ENCODE measurements around the gene GFAP. TPM values are rescaled to one million over a fixed set of nuclear protein-coding genes. Genes with fewer than 3 reads are reported as not detected.
A peak's percentile ranks its signal among the peaks of the same experiment; 100 is the strongest.

GFAP gene
- total RNA-seq, 1 donor from 2014 or later = 7.0 TPM

DNA sequence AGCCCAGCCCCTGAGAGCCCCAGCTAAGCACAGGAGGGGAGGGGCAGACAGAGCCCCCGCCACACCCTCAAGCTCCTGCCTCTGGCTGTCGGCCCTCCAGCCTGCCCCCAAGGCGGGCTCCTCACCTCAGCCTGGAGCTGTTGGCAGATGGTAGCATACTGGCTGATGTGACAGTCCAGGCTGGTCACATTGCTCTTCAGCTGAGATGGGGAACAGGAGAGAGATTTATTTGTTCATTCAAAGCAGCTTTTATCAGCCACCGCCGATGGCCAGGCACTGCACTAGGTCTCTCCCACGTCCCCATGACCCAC, 17.4 kb upstream of the GFAP start:
- intact Hi-C loops (cut with DNase I) = no loop called here
- no peak for DNase-seq (ENCODE audit: low spot score)

GRCh38 chr17:44932096-44932786, 16.9 kb upstream of the GFAP start:
- intact Hi-C loops (cut with DNase I) = no loop called here

DNA sequence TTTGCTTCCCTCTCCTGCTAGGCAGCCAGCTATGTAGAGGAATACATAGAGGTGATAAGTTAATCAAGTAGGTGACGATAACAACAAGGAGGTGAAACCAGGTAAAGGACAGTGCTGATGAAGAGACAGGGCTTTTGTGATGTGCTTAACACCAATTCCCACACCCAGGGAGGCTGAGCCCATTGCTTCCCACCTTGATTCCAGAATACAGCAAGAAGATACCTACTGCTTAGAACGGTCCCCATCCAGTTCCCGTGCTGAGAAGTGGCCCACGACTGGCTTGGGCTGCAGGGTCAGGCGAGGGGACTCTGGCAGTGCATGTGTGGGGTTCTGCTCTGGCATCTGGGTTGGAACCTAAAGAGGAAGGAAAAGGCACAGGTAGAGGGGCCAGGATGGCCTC, 16.1 kb upstream of the GFAP start:
- no peak for DNase-seq (ENCODE audit: low spot score)
- intact Hi-C loops (cut with DNase I) = no loop called here

More at GRCh38 chr17:44932096-44932786, 16.9 kb upstream of the GFAP start:
- no peak for DNase-seq (ENCODE audit: low spot score)

GRCh38 chr17:44930667-44931066, 15.4 kb upstream of the GFAP start:
- no peak for DNase-seq (ENCODE audit: low spot score)
- intact Hi-C loops (cut with DNase I) = no loop called here

DNA sequence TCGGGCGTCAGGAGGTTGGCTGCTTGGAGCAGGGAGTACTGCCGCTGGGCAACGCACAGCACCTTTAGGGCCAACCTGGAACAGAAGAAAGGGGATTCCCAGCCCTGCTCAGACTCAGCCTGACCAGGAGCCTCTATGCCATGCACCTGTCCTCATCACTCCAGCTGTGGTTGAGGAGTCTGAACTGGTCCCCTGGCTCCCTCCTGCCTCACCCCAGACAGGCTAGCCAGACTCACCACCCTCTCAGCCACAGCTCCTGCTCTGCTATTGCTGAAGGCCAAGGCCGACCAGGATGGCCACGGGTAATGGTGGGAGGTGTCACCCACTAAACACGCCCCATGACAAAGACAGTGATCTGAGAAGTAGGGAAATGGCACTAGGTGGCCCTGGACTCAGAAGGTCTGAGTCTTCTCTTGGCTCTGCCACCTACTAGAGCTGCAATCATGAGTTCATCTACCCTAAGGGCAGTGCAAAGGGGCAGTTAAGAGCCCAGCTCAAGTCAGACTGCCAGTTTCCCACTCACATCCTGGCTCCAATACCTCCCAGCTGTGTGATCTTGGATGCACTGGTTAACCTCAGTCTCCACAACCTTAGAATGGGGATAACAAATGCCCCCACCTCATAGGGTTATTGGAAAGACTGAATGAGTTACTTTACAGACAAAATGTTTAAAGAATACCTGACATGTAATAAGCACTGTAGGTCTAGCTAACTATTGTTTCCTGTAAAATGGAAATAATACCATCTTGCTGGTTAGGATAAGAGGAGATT, 13.8 kb upstream of the GFAP start:
- intact Hi-C loops (cut with DNase I) = loop anchor here (10.0 kb wide), 1 partner anchor 266 kb away; no protein-coding TSS in a partner anchor

GRCh38 chr17:44928136-44928535, 12.8 kb upstream of the GFAP start:
- intact Hi-C loops (cut with DNase I) = loop anchor here (10.0 kb wide), 1 partner anchor 267 kb away; no protein-coding TSS in a partner anchor

More for the DNA sequence above, 13.8 kb upstream of the GFAP start:
- peak; percentile 73 for DNase-seq (ENCODE audit: low spot score)

DNA sequence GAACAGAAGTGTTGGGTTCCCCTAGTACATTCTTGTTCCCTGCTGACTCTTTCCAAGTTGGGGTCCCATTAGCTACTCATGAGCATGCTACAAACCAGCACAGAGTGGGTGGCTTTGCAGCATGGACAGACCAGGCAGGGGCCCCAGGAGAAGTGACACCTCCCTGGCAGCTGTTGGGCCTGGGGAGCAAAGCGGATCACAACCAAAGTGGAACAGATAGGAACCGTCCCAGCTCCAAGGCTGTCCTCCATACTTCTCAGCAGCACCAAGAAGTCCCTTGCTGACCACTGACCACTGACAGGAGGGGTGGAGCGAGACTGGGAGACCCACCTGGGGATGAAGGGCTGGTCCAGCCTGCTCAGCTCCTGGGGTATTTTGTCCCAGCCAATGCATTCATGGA, 12.4 kb upstream of the GFAP start:
- intact Hi-C loops (cut with DNase I) = loop anchor here (10.0 kb wide), 1 partner anchor 267 kb away; no protein-coding TSS in a partner anchor
- peak; percentile 36 for DNase-seq (ENCODE audit: low spot score)

More at GRCh38 chr17:44928136-44928535, 12.8 kb upstream of the GFAP start:
- DNase-seq (ENCODE audit: low spot score) = peak; percentile 56

DNA sequence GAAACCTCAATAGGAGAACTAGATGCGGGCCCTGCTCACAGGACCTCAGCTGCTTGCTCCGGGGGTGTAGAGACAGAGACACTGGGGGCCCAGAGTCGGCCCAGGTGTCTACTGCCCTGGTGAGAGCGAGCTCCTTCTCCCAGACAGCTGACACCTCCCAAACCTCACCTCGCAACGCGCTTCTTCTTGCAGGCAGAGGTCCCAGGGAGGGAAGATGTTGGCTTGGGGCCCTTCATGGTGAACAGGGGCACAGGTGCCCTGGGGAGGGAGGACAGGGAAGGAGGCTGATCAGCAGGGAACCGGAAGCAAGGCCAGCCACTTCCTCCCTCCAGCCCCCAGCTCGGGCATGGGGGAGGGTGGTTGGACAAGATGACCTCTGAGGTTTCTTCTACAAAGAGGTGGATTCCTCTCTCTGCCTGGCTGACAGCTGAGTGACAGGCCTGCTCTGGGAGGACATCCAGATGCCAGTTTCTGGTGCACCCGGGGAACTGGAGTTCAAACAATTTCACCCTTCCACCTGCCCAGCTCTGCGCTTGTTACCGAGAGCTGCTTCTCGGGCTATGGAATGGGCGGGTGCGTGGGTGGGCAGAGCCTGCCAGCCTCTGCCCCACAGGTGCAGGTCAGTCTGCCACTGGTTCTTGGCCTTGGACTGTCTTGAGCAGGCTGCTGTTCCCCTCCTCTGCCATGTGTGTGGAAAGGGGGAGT, 11.7 kb upstream of the GFAP start:
- DNase-seq (ENCODE audit: low spot score) = peak; percentile 70
- intact Hi-C loops (cut with DNase I) = loop anchor here (10.0 kb wide), 1 partner anchor 268 kb away; no protein-coding TSS in a partner anchor

GRCh38 chr17:44925731-44926697, 10.7 kb upstream of the GFAP start:
- DNase-seq (ENCODE audit: low spot score) = peak; percentile 57

GRCh38 chr17:44924107-44924544, 8.8 kb upstream of the GFAP start:
- DNase-seq (ENCODE audit: low spot score) = peak; percentile 26
- intact Hi-C loops (cut with DNase I) = loop anchor here (5.0 to 10.0 kb wide), 2 partner anchors 173 to 271 kb away; no protein-coding TSS in a partner anchor

More at GRCh38 chr17:44925731-44926697, 10.7 kb upstream of the GFAP start:
- intact Hi-C loops (cut with DNase I) = loop anchor here (10.0 kb wide), 1 partner anchor 269 kb away; no protein-coding TSS in a partner anchor

DNA sequence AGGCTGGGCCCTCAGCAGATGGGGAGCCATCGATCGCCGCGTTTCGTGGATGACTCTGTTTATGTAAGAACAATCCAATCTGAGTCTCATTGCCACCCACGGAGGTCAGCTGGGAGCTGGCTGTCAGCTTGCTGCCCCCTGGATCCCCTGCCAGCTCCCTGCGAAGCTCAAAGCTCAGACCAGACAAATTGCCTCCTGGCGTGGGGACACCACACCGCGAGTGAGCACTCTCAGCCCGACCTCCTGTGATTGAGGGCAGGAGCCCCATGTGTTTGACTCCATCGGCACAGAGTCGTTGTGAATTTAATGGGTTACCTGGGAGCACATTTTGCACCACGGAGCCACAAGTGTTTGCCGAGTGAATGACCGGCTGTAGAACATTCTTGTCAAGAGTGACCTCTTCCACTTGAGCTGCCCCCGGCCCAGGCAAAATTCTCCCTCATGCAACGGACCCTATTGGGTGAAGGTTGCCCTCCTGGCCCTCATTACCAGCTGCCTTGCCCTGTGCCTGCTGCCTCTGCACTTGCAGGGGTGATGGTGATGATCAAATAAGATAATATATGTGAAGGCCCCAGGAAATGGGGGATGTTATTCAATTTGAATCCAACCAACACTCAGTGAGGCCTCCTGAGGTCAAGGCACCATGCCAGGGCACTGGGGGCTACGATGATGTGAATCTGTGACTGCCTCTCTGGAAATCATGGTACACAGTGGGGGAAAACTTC, 7.6 kb upstream of the GFAP start:
- intact Hi-C loops (cut with DNase I) = loop anchor here (5.0 to 10.0 kb wide), 2 partner anchors 174 to 272 kb away; no protein-coding TSS in a partner anchor
- DNase-seq (ENCODE audit: low spot score) = peak; percentile 35

DNA sequence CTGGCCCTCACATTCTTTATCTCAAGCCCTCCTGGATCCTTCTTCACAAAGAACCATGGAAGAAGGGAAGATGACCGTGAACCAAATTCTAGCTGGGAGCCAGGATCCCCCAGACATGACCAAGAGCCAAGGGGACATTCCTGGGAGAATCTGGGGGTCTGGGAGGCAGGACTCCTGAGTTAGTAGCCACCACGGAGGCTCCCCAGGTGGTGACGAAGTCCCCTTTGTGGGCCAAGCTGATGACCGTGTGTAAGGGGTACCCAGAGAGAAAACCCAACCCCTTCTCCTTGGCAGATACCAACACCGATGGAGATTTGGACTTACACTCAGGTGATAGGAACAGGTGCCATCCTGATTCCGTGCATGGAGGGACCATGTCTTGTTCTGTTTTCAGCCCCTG, 6.8 kb upstream of the GFAP start:
- DNase-seq (ENCODE audit: low spot score) = peak; percentile 61
- intact Hi-C loops (cut with DNase I) = loop anchor here (5.0 to 10.0 kb wide), 2 partner anchors 175 to 273 kb away; no protein-coding TSS in a partner anchor

GRCh38 chr17:44921122-44921882, 6.0 kb upstream of the GFAP start:
- peak; percentile 74 for DNase-seq (ENCODE audit: low spot score)
- intact Hi-C loops (cut with DNase I) = loop anchor here (5.0 to 10.0 kb wide), 2 partner anchors 176 to 273 kb away; no protein-coding TSS in a partner anchor

- DNase-seq (ENCODE audit: low spot score) = no peak
Measured at GRCh38 chr17:44920565-44920940, 5.3 kb upstream of the GFAP start.

DNA sequence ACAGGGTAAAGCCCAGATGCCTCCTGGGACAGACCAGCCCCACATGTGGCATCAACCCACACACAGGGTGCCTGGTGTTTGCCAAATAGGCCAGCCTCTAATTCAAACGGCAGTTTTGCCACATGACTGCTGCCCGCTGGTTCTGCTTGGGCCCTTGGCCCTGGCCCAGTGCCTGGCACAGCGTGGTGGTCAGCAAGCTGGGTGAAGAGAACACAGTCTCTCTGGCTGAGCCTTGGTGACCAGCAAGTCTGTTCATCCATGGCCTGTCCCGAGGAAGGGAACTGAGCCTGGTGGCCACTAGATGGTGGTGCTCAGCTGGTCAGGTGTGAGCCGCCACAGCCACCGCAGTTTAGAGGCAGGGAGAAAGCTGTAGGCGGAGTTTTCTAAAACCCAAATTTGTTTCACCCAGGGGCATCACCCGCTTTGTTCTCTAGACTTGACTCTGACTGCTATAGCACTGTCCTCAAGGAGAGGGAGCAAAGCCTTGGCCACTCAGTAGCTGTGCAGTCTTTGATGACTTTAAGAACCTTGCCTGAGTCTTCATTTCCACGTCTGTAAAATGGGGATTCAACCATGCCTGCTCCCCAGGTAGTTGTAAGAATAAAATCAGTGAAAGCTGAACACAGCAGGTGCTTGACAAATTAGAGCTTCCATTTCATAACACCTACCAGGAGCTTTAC, 4.7 kb upstream of the GFAP start:
- intact Hi-C loops (cut with DNase I) = loop anchor here (1.0 to 10.0 kb wide), 3 partner anchors 102 to 275 kb away; no protein-coding TSS in a partner anchor
- peak; percentile 90 for DNase-seq (ENCODE audit: low spot score)

More at GRCh38 chr17:44920565-44920940, 5.3 kb upstream of the GFAP start:
- intact Hi-C loops (cut with DNase I) = loop anchor here (1.0 to 10.0 kb wide), 3 partner anchors 102 to 274 kb away; no protein-coding TSS in a partner anchor

GRCh38 chr17:44919411-44919810, 4.1 kb upstream of the GFAP start:
- intact Hi-C loops (cut with DNase I) = no loop called here
- DNase-seq (ENCODE audit: low spot score) = no peak
